GM23338 (cell line): ENCODE measurements around the gene RASL11B. TPM values are rescaled to one million over a fixed set of nuclear protein-coding genes. Genes with fewer than 3 reads are reported as not detected.
A peak's percentile ranks its signal among the peaks of the same experiment; 100 is the strongest.

Experiments used
- ATAC-seq: fragments of 200-7000 bp; cut with Tn5 transposase; 3 replicates; pipeline ENCODE4 v1.9.1; 2020
- DNase-seq: peaks from one replicate; pipeline ENCODE4 v3.0.0-alpha.2; 2015; ENCODE audit warnings: low spot score
- H2AFZ ChIP-seq: fragments of 200-600 bp; sonication (generic); 2 replicates; pipeline ENCODE4 v1.8.0; 2016; ENCODE audit warnings: antibody characterized with exemption, mild to moderate bottlenecking, moderate library complexity
- H3F3A ChIP-seq: fragments of 200-600 bp; sonication (generic); replicated peaks from 2 replicates; pipeline ENCODE4 v1.8.0; 2017; ENCODE audit warnings: antibody characterized with exemption, mixed run types, low read depth
- H3K27ac ChIP-seq: fragments of 200-600 bp; sonication (generic); 2 replicates; pipeline ENCODE4 v1.6.1; 2016; ENCODE audit warnings: low read depth
- H3K27me3 ChIP-seq: fragments of 200-600 bp; sonication (generic); 2 replicates; pipeline ENCODE4 v1.8.0; 2016; ENCODE audit warnings: mild to moderate bottlenecking, mixed run types, moderate library complexity; ENCODE audit not compliant: insufficient read depth
- H3K36me3 ChIP-seq: fragments of 200-600 bp; sonication (generic); 2 replicates; pipeline ENCODE4 v1.8.0; 2016; ENCODE audit warnings: mild to moderate bottlenecking; ENCODE audit not compliant: insufficient read depth
- H3K4me1 ChIP-seq: fragments of 200-600 bp; sonication (generic); 2 replicates; pipeline ENCODE4 v1.8.0; 2016; ENCODE audit warnings: mild to moderate bottlenecking, moderate library complexity; ENCODE audit not compliant: insufficient read depth
- H3K4me2 ChIP-seq: fragments of 200-600 bp; sonication (generic); 2 replicates; pipeline ENCODE4 v1.7.1; 2017; ENCODE audit warnings: mixed run types
- H3K4me3 ChIP-seq: fragments of 200-600 bp; sonication (generic); 2 replicates; pipeline ENCODE4 v1.6.1; 2016; ENCODE audit warnings: mixed run types
- H3K79me2 ChIP-seq: fragments of 200-600 bp; sonication (generic); replicated peaks from 2 replicates; pipeline ENCODE4 v1.8.0; 2017; ENCODE audit warnings: mild to moderate bottlenecking; ENCODE audit not compliant: insufficient read depth
- H3K9me2 ChIP-seq: fragments of 200-600 bp; sonication (generic); 2 replicates; pipeline ENCODE4 v1.8.0; 2017; ENCODE audit not compliant: insufficient read depth
- H4K20me1 ChIP-seq: fragments of 200-600 bp; sonication (generic); replicated peaks from 2 replicates; pipeline ENCODE4 v1.8.0; 2017; ENCODE audit warnings: mild to moderate bottlenecking; ENCODE audit not compliant: insufficient read depth
- H3K27ac Mint-ChIP-seq: 2 replicates; pipeline ENCODE4 v1.8.0; 2020; ENCODE audit warnings: inconsistent platforms, mild to moderate bottlenecking, moderate library complexity, mixed read lengths
- H3K27me3 Mint-ChIP-seq: 3 replicates; pipeline ENCODE4 v1.8.0; 2022; ENCODE audit warnings: low read depth, mild to moderate bottlenecking, moderate library complexity, mixed read lengths, inconsistent platforms; ENCODE audit not compliant: insufficient read depth, poor library complexity
- H3K36me3 Mint-ChIP-seq: 3 replicates; pipeline ENCODE4 v1.8.0; 2021; ENCODE audit warnings: low read depth, mild to moderate bottlenecking, inconsistent platforms, moderate library complexity, mixed read lengths
- H3K4me1 Mint-ChIP-seq: 3 replicates; pipeline ENCODE4 v1.8.0; 2020; ENCODE audit warnings: mild to moderate bottlenecking, inconsistent platforms, mixed read lengths
- H3K4me3 Mint-ChIP-seq: 3 replicates; pipeline ENCODE4 v1.8.0; 2021; ENCODE audit warnings: moderate library complexity, mild to moderate bottlenecking, inconsistent platforms, mixed read lengths
- H3K9me3 Mint-ChIP-seq: 3 replicates; pipeline ENCODE4 v1.8.0; 2020; ENCODE audit warnings: moderate library complexity, mild to moderate bottlenecking, inconsistent platforms, mixed read lengths
- EZH2phosphoT487 ChIP-seq: fragments of 200-600 bp; sonication (generic); IDR thresholded peaks from one replicate; pipeline ENCODE4 v1.8.1; 2018; ENCODE audit warnings: antibody characterized with exemption; ENCODE audit not compliant: unreplicated experiment
- JUNB ChIP-seq: IDR thresholded peaks from one replicate; pipeline ENCODE4 v1.6.1; 2016; ENCODE audit warnings: antibody characterized with exemption; ENCODE audit not compliant: unreplicated experiment
- POLR2AphosphoS5 ChIP-seq: IDR thresholded peaks from 2 replicates; pipeline ENCODE4 v1.6.1; 2016; ENCODE audit warnings: antibody characterized with exemption, low read depth
- ZNF114 ChIP-seq: fragments of 250-450 bp; sonication (Bioruptor Pico); IDR thresholded peaks from 2 replicates; pipeline ENCODE4 v1.5.0; 2020; ENCODE audit warnings: mild to moderate bottlenecking, moderate library complexity
- polyA plus RNA-seq: library from polyadenylated mRNA; unstranded; fragments of >200 nt; fragmentation: Nextera tagmentation; extraction: Ambion mirVana; gene quantifications from 2 replicates; pipeline ENCODE4 v1.2.1, GENCODE V29; 2016
- total RNA-seq: library from RNA; depleted of rRNA; stranded (reverse); fragments of >200 nt; shearing (Covaris generic); gene quantifications from 2 replicates; pipeline ENCODE4 v1.2.3, GENCODE V29; 2014
- TF ChIP-seq, protein P1 (sequence below): IDR thresholded peaks from 2 replicates; pipeline ENCODE4 v1.6.1; 2016; ENCODE audit warnings: antibody characterized with exemption
- TF ChIP-seq, protein P2 (sequence below), 2 experiments: fragments of 200-600 bp in 1 of 2; sonication (generic) in 1 of 2; conservative IDR thresholded peaks; 2 replicates each; pipeline versions ENCODE4 v1.5.1 to v1.6.1; 2016 to 2017; ENCODE audit warnings: antibody characterized with exemption in 2 of 2, low read depth in 2 of 2, mild to moderate bottlenecking in 2 of 2, moderate library complexity in 1 of 2

The RASL11B gene
- total and polyA plus RNA-seq, 2 experiments from 2014 or later: 69.7 to 100.0 TPM

DNA sequence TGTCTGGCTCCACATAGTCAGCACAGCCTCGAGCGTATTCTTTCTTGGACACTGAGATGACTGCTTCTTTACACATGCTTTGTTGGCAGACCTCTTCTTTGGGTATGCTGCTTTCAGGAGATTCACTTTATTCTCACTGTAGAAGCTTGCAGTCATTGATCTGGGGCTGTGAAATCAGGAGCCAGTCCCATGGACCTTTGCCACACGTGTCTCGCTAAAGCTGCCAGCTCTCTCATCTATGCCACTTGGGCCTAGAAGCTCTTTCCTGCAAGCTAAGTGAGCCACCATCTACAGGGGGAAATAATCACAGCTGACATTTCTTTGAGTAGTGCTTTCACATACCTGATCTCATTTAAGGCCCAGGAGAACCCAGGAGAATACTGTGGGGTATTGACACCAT is 5.0 kb downstream of the RASL11B start:
- Histone ChIP-seq H2AFZ (no peak overlapping the region), H3K9me2 (no peaks in the 10 kb centered on the region; the same call in 1 of the 2 replicates), H3K79me2 (peaks cover 35% of the 10 kb centered on the region), H3K36me3 (peaks cover 36% of the 10 kb centered on the region), H3K4me3 (no peak overlapping the region), H3K27me3 (no peaks in the 10 kb centered on the region), H3F3A (peaks cover 51% of the 10 kb centered on the region), H4K20me1 (peaks cover 27% of the 10 kb centered on the region), H3K4me1 (peaks cover 32% of the 10 kb centered on the region), H3K4me2 (no peak overlapping the region), H3K27ac (peak overlapping the region; percentile 81)
- ATAC-seq: no peak
- Mint-ChIP-seq H3K27me3 (peaks cover 3% of the 10 kb centered on the region), H3K36me3 (peaks cover 59% of the 10 kb centered on the region), H3K9me3 (peaks cover 3% of the 10 kb centered on the region; the same call in 2 of the 3 replicates), H3K4me3 (no peak overlapping the region), H3K27ac (no peak overlapping the region), H3K4me1 (peaks cover 68% of the 10 kb centered on the region)
- TF ChIP-seq, protein P1, sequence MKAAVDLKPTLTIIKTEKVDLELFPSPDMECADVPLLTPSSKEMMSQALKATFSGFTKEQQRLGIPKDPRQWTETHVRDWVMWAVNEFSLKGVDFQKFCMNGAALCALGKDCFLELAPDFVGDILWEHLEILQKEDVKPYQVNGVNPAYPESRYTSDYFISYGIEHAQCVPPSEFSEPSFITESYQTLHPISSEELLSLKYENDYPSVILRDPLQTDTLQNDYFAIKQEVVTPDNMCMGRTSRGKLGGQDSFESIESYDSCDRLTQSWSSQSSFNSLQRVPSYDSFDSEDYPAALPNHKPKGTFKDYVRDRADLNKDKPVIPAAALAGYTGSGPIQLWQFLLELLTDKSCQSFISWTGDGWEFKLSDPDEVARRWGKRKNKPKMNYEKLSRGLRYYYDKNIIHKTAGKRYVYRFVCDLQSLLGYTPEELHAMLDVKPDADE: no peak
- TF ChIP-seq, protein P2, sequence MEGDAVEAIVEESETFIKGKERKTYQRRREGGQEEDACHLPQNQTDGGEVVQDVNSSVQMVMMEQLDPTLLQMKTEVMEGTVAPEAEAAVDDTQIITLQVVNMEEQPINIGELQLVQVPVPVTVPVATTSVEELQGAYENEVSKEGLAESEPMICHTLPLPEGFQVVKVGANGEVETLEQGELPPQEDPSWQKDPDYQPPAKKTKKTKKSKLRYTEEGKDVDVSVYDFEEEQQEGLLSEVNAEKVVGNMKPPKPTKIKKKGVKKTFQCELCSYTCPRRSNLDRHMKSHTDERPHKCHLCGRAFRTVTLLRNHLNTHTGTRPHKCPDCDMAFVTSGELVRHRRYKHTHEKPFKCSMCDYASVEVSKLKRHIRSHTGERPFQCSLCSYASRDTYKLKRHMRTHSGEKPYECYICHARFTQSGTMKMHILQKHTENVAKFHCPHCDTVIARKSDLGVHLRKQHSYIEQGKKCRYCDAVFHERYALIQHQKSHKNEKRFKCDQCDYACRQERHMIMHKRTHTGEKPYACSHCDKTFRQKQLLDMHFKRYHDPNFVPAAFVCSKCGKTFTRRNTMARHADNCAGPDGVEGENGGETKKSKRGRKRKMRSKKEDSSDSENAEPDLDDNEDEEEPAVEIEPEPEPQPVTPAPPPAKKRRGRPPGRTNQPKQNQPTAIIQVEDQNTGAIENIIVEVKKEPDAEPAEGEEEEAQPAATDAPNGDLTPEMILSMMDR (conservative IDR thresholded peaks at IDR 0.05; ENCODE audit: low read depth in 2 of 2): no peak
- no peak; the same call in 1 of the 2 replicates for TF ChIP-seq POLR2AphosphoS5
- no peak for DNase-seq

DNA sequence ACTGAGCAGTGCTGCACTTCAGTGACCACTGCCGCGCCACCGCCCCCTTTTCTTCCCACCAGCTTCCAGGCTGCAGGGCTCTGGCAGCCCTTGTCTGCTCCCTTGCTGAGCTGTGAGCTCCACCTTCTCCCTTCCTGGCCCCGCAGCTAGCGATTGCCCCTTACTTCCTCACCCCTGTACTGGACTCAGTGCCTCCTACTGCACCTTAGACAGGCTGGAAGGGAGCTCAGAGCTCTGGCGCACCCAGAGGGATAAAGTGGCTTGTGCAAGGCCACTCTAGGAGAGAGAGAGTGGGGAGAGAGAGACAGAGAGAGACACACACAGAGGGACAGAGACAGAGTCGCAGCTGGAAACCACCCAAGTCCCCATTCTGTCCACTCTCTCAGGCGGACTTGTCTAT is 6.0 kb downstream of the RASL11B start:
- TF ChIP-seq, protein P2 (conservative IDR thresholded peaks at IDR 0.05; ENCODE audit: low read depth in 2 of 2): peak; percentile 30; a peak in 3 of 4 replicates
- TF ChIP-seq EZH2phosphoT487 (no peak), JUNB (no peak), ZNF114 (0 out of 2 replicates have a peak, but pooled peaks have one; percentile 34)
- Histone ChIP-seq H3K4me3 (no peak overlapping the region), H3K36me3 (peaks cover 36% of the 10 kb centered on the region), H3K9me2 (no peaks in the 10 kb centered on the region; the same call in 1 of the 2 replicates), H3K79me2 (peaks cover 26% of the 10 kb centered on the region), H3K4me1 (peaks cover 41% of the 10 kb centered on the region), H3K27ac (peak overlapping the region; percentile 81; the same call in 1 of the 2 replicates), H2AFZ (no peak overlapping the region), H3F3A (peaks cover 46% of the 10 kb centered on the region), H3K4me2 (no peak overlapping the region), H3K27me3 (no peaks in the 10 kb centered on the region), H4K20me1 (peaks cover 27% of the 10 kb centered on the region)
- Mint-ChIP-seq H3K36me3 (peaks cover 55% of the 10 kb centered on the region), H3K4me1 (peaks cover 77% of the 10 kb centered on the region), H3K4me3 (no peak overlapping the region; the same call in 2 of the 3 replicates), H3K27me3 (peaks cover 3% of the 10 kb centered on the region), H3K27ac (peak overlapping the region; percentile 56; the same call in 1 of the 2 replicates), H3K9me3 (peaks cover 3% of the 10 kb centered on the region; the same call in 2 of the 3 replicates)
- peak; percentile 62 for DNase-seq
- ATAC-seq: peak; percentile 73
